Inflammatory macrophage (primary cell): Measurements from ENCODE around the gene SLC36A3.

Experiments
- DNase-seq, 2 donors: peaks; one replicate each; pipeline ENCODE4 v3.0.0-alpha.2; 2020 to 2022

Gene SLC36A3

GRCh38 chr5:151298063-151298855 is 5.3 kb downstream of the SLC36A3 start:
- DNase-seq: peak; percentile 75 to 82

GRCh38 chr5:151296974-151297373 is 6.6 kb downstream of the SLC36A3 start:
- no peak for DNase-seq

GRCh38 chr5:151296478-151296830 is 7.1 kb downstream of the SLC36A3 start:
- DNase-seq: no peak

DNA sequence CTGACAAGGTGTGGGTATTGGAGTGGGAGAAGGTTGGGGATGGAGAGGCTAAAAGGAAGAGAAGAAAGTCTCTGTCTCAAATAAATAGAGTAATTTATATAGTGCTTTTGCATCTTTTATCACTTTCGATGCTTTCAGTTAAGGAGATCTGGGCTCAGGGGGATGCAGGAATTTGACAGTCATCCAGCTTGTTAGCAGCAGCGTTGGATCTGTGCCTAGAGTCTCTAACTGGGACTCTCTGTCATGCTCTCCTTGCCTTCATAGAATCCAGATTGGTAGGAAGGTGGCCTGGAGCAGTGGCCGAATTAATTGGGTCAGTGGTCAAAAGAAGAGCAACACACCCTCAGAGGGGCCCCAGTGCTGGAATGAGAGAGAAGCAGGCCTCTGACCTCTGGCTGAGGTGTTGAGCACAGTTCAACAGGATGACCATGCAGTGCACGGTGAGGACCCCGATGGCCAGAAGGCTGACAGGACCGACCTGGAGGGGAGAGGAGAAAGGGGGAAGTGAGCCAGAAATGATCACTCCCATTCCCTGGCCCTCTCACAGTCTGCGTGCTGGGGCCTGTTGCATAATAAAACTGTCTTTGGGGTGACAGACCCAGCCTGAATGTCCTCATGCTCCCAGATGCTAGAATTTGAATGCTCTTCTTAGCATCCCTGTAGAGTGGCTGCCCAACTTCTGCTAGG is 7.6 kb downstream of the SLC36A3 start:
- peak in 1 of 2 donors; percentile 33 for DNase-seq

DNA sequence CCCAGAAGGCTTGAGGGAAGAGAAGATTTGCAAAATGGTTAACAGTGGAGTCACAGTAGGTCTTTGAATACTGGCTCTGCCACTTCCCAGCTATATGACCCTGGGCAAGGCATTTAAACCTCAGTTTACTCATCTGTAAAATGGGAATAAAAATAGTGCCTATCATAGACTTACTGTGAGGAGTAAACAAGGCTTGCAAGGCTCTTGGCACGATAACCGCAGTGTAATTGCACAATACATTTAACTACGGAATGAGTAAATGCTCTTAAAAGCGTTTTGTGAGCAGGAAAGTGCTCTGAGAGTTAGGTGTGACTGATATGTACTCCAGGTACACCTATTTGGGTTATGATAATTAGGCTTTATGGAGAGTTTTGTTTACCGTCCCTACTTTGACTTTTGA is 8.4 kb downstream of the SLC36A3 start:
- DNase-seq: no peak

GRCh38 chr5:151293624-151294023 is 9.9 kb downstream of the SLC36A3 start:
- DNase-seq: no peak

GRCh38 chr5:151288180-151288579 is 15.4 kb downstream of the SLC36A3 start:
- no peak for DNase-seq

DNA sequence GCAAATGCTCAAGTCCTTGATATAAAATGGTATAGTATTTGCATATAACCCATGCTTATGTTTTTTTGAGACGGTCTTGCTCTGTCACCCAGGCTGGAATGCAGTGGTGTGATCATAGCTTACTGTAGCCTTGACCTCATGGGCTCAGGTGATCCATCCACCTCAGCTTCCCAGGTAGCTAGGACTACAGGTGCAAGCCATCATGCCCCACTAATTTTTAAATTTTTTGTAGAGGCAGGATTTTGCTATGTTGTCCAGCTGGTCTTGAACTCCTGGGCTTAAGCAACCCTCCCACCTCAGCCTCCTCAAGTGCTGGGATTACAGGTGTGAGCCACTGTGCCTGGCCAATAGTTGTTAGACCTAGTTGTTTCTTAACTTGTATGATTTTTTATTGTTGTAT is 17.3 kb downstream of the SLC36A3 start:
- DNase-seq: no peak

DNA sequence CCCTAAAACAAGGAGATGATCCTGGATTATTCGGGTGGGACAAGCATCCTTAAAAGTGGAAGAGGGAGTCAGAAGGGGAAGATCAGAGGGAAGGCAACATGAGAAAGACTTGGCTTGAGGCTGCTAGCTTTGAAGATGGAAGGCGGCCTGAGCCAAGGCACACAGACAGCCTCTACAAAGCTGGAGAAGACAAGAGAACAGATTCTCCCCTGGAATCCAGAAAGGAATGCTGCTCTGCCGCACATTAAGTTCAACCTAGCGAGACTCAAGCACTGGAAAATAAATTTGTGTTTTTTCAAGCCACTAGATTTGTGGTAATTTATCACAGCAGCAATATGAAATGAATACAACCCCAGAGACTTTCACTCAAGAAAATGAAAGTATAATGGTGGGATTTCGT is 17.9 kb downstream of the SLC36A3 start:
- DNase-seq: no peak

- DNase-seq: peak in 1 of 2 donors; percentile 15
Observed at GRCh38 chr5:151284392-151284967, 19.1 kb downstream of the SLC36A3 start.

- DNase-seq: no peak
Observed at GRCh38 chr5:151283120-151283825, 20.3 kb downstream of the SLC36A3 start.

GRCh38 chr5:151281001-151281639 is 22.4 kb downstream of the SLC36A3 start:
- no peak for DNase-seq

DNA sequence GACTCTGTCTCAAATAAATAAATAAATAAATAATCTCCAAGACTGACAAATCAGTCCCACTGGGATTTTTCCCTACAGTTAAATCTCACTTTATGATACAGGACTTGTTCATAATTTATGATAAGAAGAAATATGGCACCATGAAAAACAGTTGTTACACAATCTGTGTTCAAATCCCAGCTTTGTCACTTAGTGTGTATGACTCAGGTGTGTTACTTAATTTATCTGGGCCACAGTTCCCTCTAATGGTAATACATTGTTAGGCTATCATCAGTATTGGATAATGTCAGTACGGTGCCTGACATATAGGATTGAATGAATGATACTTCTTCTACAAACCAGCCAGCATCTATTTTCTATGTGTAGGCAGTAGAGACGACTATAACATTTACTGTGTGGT is 23.1 kb downstream of the SLC36A3 start:
- no peak for DNase-seq

GRCh38 chr5:151278845-151279244 is 24.7 kb downstream of the SLC36A3 start:
- no peak for DNase-seq

DNA sequence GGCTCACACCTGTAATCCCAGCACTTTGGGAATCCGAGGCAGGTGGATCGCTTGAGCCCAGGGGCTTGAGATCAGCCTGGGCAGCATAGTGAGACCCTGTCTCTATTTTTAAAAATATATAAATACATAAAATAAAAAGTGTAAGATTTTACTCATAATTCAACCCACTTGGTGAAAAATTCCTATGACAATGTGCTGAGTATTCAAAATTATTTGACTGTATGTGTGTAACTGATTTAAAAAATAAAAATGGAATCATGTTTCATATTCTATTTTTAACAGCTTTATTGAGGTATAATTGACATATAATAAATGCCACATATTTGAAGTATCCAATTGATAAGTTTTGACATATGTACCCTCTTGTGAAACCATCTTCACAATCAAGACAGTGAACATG is 27.8 kb downstream of the SLC36A3 start:
- no peak for DNase-seq

DNA sequence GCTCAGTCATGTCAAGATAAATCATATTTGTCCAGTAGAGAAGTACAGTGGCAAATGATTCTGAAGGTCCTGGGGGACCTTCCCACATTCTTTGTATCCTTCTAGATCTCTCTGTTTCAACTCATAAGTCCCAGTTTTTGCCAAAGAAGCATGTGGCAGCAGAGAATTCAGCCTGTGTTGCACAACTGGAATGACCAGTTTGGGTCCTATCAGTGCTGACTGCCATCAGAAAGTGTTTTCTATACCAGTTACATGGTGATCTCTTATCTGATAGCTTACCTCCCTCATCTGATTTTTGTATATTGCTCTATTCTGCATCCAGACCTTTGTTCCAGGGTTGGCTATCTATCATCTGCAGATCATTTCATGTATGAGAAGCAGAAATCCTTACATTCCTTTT is 28.9 kb downstream of the SLC36A3 start:
- DNase-seq: no peak

- DNase-seq: peak in 1 of 2 donors; percentile 65
Observed at GRCh38 chr5:151271336-151271735, 32.2 kb downstream of the SLC36A3 start.

DNA sequence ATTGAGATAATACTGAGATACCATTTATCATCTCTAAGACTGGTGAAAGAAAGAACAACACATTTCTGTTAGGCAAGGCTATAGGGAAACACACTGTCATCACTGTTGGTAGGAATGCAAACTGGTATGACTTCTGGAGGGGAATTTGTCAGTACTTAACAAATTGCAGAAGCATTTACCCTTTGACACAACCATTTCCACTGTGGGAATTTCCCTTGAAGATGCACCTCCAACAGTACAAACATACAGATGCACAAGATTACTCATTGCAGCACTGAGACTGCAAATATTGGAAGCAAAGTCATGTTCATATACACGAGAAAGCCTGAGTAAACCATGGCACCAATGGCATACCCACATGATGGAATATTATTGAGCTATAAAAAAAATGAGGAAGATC is 33.0 kb downstream of the SLC36A3 start:
- peak; percentile 48 to 56 for DNase-seq

DNA sequence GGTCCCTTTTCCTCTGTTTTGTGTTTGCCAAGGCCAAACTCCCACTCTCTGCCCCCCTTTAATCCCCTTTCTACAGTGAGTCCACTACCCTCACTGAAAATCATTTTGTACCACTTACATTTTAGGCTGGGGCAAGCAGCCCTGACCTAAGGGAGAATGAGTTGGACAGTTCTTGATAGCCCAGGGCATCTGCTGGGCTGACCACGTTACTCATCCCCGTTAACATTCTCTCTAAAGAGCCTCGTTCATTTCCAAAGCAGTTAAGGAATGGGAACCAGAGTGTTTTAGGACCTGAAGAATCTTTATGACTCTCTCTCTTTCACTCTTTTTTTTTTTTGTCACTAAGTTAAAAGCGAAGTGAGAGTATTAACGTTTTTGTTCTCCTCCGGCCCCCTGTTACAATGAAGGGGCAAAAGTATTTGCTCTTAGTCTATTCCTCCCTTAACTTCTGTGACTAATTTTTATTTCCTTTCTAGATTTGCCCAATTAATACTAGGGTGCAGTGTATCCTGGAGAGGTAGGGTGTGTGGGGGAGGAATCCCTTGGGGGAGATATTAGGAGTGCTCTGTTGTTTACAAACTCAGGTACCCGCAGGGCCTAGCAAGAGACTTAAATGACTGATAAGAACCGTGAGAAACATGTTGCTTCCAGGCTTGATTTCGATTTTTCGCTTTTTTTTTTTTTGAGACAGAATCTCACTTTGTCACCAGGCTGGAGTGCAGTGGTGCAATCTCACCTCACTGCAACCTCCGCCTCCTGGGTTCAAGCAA is 35.9 kb downstream of the SLC36A3 start:
- DNase-seq: no peak

DNA sequence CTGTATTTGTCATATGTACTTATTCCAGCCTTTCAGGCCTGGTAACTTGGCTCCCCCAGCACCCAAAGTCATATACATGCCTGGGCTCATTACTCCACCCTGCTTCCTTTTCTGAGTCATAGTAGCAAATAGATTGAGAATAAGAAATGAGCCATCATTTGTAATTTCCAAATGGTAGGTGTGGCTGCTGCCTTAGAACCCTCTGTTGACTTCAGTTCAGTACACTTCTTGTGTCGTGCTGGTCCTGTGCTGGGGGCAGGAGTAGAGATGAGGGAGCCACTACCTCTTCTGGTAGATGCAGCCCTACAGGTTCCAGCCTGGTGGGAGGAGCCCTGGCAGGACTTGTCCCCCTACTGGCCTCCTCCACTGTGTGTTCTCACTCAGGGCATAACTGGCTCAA is 39.5 kb downstream of the SLC36A3 start:
- DNase-seq: peak; percentile 46 to 70

GRCh38 chr5:151262532-151262931 is 41.0 kb downstream of the SLC36A3 start:
- no peak for DNase-seq

DNA sequence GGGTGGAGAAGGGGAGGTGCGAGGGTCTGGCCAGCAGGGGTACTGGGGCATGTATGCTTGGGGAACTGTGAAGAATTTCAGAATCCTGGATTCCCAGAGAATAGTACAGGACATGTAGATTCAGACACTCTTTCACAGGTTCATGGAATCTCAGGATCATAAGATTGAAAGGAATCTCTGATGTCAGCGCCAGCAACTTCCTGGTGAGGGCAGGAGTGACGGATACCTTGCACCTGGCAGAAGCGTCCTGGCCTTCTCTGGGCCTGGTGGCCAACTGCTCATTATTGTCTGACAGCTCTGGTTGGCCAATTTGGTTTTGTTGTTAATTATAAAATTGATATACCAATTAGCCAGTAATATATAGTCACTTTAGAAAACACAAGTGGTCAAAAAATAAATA is 43.6 kb downstream of the SLC36A3 start:
- DNase-seq: no peak
